ENCODE measurements around the gene MACROD2.

The MACROD2 gene

DNA sequence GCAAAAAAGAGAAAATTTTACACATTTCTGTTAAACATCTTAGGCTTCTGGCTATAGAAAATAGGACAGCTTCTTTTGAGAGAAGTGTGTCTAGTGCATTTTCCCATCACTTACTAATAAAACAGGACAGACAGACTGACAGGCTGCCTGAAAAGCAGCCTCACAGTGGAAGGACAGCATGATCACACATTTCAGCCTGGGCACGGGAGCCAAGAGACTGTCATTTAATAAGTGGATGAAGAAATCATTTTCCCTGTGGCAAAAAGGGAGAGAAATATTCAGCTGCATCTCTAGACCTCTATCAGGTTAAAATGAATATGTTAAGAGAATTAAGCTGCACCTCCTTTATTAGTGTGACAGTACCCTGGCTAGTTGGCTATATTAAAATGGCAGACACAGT is 1617.5 kb downstream of the MACROD2 start:
- TF ChIP-seq, protein P1, sequence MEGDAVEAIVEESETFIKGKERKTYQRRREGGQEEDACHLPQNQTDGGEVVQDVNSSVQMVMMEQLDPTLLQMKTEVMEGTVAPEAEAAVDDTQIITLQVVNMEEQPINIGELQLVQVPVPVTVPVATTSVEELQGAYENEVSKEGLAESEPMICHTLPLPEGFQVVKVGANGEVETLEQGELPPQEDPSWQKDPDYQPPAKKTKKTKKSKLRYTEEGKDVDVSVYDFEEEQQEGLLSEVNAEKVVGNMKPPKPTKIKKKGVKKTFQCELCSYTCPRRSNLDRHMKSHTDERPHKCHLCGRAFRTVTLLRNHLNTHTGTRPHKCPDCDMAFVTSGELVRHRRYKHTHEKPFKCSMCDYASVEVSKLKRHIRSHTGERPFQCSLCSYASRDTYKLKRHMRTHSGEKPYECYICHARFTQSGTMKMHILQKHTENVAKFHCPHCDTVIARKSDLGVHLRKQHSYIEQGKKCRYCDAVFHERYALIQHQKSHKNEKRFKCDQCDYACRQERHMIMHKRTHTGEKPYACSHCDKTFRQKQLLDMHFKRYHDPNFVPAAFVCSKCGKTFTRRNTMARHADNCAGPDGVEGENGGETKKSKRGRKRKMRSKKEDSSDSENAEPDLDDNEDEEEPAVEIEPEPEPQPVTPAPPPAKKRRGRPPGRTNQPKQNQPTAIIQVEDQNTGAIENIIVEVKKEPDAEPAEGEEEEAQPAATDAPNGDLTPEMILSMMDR (IDR thresholded peaks at IDR 0.05) = no peak
- no peak overlapping the region for H3K4me3 ChIP-seq (ENCODE audit: low read depth, low read length)
- H3K4me2 ChIP-seq (ENCODE audit: low read length) = no peak overlapping the region
- H3K36me3 ChIP-seq (ENCODE audit: control insufficient read depth, insufficient read depth, low read length) = no peaks in the 10 kb centered on the region
- H2AFZ ChIP-seq = no peak overlapping the region
- no peak overlapping the region for H3K27ac ChIP-seq
- H3K27me3 ChIP-seq (ENCODE audit: control insufficient read depth, insufficient read depth, low read length) = no peaks in the 10 kb centered on the region
- no peak overlapping the region for H3K9ac ChIP-seq
- no peaks in the 10 kb centered on the region for H3K9me3 ChIP-seq (ENCODE audit: control insufficient read depth, low read length)
- no peaks in the 10 kb centered on the region for H3K4me1 ChIP-seq
- H3K79me2 ChIP-seq = no peaks in the 10 kb centered on the region

DNA sequence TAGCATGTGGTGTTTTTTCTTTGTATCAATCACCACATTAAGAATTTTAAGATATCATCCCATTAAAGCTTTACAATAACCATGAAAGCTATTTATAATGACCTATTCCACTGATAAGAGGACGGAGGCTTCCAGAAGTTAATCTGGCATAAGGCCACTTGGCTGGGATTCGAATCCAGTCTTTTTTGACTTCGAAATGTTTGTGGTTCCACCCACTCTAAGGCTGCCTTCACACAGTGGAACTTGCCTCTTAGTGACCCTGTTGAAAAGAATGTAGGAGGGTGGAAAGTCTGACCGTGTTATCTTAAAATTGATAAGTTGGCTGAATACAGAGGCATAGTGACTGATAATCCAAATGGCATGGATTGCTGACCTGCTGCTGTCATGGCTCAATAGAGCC is 1618.2 kb downstream of the MACROD2 start:
- TF ChIP-seq, protein P1 (IDR thresholded peaks at IDR 0.05) = no peak
- no peak overlapping the region for H3K27ac ChIP-seq

DNA sequence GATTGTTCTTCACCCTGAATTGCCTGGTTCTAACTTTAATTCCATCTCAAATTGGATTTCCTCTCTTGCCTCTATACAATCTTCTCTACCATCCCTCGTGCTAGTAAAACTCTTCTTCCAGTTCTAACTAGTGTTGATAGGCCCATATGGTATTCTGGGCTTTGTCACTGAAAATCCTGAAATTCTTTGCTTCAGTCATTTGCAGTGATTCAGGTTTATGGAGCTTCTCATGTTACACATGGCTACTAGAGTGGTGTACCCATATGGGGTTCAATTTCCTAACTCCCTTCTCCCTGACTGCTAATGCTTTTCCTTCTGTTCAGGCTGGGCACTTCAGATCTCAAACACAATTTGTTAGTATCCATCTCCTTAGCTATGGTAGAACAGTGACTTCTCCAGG is 1621.3 kb downstream of the MACROD2 start:
- H3K79me2 ChIP-seq = no peaks in the 10 kb centered on the region
- no peaks in the 10 kb centered on the region for H3K27me3 ChIP-seq (ENCODE audit: control insufficient read depth, insufficient read depth, low read length)
- H3K4me2 ChIP-seq (ENCODE audit: low read length) = no peak overlapping the region
- no peaks in the 10 kb centered on the region for H3K9me3 ChIP-seq (ENCODE audit: control insufficient read depth, low read length)
- H3K9ac ChIP-seq = no peak overlapping the region
- H3K27ac ChIP-seq = no peak overlapping the region
- no peak overlapping the region for H3K4me3 ChIP-seq (ENCODE audit: low read depth, low read length)
- TF ChIP-seq, protein P1 (IDR thresholded peaks at IDR 0.05) = no peak
- H2AFZ ChIP-seq = no peak overlapping the region
- H3K36me3 ChIP-seq (ENCODE audit: control insufficient read depth, insufficient read depth, low read length) = no peaks in the 10 kb centered on the region
- no peaks in the 10 kb centered on the region for H3K4me1 ChIP-seq

More for the DNA sequence above, 1618.2 kb downstream of the MACROD2 start:
- H2AFZ ChIP-seq = no peak overlapping the region
- H3K4me3 ChIP-seq (ENCODE audit: low read depth, low read length) = no peak overlapping the region
- H3K4me1 ChIP-seq = no peaks in the 10 kb centered on the region
- no peaks in the 10 kb centered on the region for H3K36me3 ChIP-seq (ENCODE audit: control insufficient read depth, insufficient read depth, low read length)
- H3K9ac ChIP-seq = no peak overlapping the region
- H3K27me3 ChIP-seq (ENCODE audit: control insufficient read depth, insufficient read depth, low read length) = no peaks in the 10 kb centered on the region
- H3K9me3 ChIP-seq (ENCODE audit: control insufficient read depth, low read length) = no peaks in the 10 kb centered on the region
- H3K79me2 ChIP-seq = no peaks in the 10 kb centered on the region
- no peak overlapping the region for H3K4me2 ChIP-seq (ENCODE audit: low read length)

DNA sequence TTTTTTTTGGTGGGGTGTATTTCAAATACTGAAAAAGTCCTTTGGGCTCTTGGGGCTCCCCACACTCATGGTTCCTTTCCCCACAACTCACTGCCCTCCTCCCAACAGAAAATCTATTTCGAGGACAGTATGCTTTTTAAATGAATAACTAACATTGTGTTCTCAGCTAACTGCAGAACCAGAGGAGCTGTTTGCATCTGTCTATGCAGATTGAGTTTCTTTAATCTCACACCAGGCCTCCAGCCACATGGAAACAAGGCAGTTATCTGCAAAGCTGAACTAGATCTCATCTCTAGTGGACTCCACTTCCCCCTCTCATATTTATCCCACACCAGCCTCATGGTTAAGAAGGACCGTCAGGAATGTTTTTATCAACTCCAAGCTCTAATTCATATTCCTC is 1622.8 kb downstream of the MACROD2 start:
- H2AFZ ChIP-seq = no peak overlapping the region
- H3K4me3 ChIP-seq (ENCODE audit: low read depth, low read length) = no peak overlapping the region
- no peaks in the 10 kb centered on the region for H3K9me3 ChIP-seq (ENCODE audit: control insufficient read depth, low read length)
- TF ChIP-seq, protein P1 (IDR thresholded peaks at IDR 0.05) = no peak
- H3K27me3 ChIP-seq (ENCODE audit: control insufficient read depth, insufficient read depth, low read length) = no peaks in the 10 kb centered on the region
- no peaks in the 10 kb centered on the region for H3K36me3 ChIP-seq (ENCODE audit: control insufficient read depth, insufficient read depth, low read length)
- no peak overlapping the region for H3K9ac ChIP-seq
- H3K4me1 ChIP-seq = no peaks in the 10 kb centered on the region
- H3K4me2 ChIP-seq (ENCODE audit: low read length) = no peak overlapping the region
- no peaks in the 10 kb centered on the region for H3K79me2 ChIP-seq
- no peak overlapping the region for H3K27ac ChIP-seq

DNA sequence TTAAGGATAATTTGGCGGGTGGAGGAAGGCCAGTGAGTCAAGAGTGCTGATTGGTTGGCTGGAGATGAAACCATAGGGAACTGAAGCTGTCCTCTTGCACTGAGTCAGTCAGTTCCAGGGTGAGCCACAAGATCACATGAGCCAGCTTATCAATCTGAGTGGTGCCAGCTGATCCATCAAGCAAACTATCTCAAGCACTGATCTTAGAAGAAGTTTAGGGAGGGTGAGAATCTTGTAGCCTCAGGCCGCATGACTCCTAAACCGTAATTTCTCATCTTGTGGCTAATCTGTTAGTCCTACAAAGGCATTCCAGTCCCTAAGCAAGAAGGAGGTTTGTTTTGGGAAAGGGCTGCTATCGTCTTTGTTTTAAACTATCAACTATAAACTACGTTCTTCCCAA is 1623.6 kb downstream of the MACROD2 start:
- H3K4me2 ChIP-seq (ENCODE audit: low read length) = no peak overlapping the region
- H2AFZ ChIP-seq = no peak overlapping the region
- H3K36me3 ChIP-seq (ENCODE audit: control insufficient read depth, insufficient read depth, low read length) = no peaks in the 10 kb centered on the region
- TF ChIP-seq, protein P1 (IDR thresholded peaks at IDR 0.05) = no peak
- no peaks in the 10 kb centered on the region for H3K79me2 ChIP-seq
- no peak overlapping the region for H3K27ac ChIP-seq
- H3K4me3 ChIP-seq (ENCODE audit: low read depth, low read length) = no peak overlapping the region
- H3K4me1 ChIP-seq = no peaks in the 10 kb centered on the region
- H3K9me3 ChIP-seq (ENCODE audit: control insufficient read depth, low read length) = no peaks in the 10 kb centered on the region
- H3K9ac ChIP-seq = no peak overlapping the region
- no peaks in the 10 kb centered on the region for H3K27me3 ChIP-seq (ENCODE audit: control insufficient read depth, insufficient read depth, low read length)

Measured in parathyroid adenoma (tissue), 2 donors.